K562 (cell line): ENCODE measurements around the gene ASB7. TPM values are rescaled to one million over a fixed set of nuclear protein-coding genes. Genes with fewer than 3 reads are reported as not detected.

ENCODE experiments used
- ATAC-seq: fragments of 200-7000 bp; cut with Tn5 transposase; 3 replicates; pipeline ENCODE4 v1.9.1; 2020; ENCODE audit warnings: moderate library complexity
- BruUV-seq: library from RNA; stranded (reverse); fragments of 400-500 nt; replicated peaks from 2 replicates; lab custom pipeline; 2021; lab: Mats Ljungman, UMichigan
- CTCF ChIA-PET: fragments of 300-600 bp; formaldehyde crosslinking; extraction: SDS; loops from one replicate; lab custom pipeline; 2021; ENCODE audit warnings: low intra/inter-chr PET ratio; lab: Yijun Ruan, JAX
- POLR2A ChIA-PET: fragments of 300-600, 350-650 bp; sonication (Branson Sonifier 250); formaldehyde crosslinking; extraction: SDS; loops from one replicate; lab custom pipeline; 2021; ENCODE audit warnings: antibody characterized with exemption, inconsistent platforms; lab: Yijun Ruan, JAX
- DNase-seq, 4 experiments: peaks; one replicate each; pipeline versions ENCODE4 v3.0.0 to v3.0.0-alpha.2; 2011 to 2018; ENCODE audit warnings: low spot score in 3 of 4, mixed read lengths in 3 of 4; ENCODE audit errors: extremely low read depth in 1 of 4
- FAIRE-seq: peaks from 2 replicates; lab custom pipeline; 2011; peaks lifted over from hg19 to GRCh38; lab: Jason Lieb, UNC
- H2AFZ ChIP-seq: 2 replicates; pipeline ENCODE4 v1.6.0; 2011; ENCODE audit warnings: low read depth, low read length, control low read depth, inconsistent platforms
- H3K27ac ChIP-seq: fragments of 200-600 bp; 3 replicates; pipeline ENCODE4 v1.8.0; 2011; ENCODE audit warnings: low read depth, mild to moderate bottlenecking, control low read depth, inconsistent platforms, low read length, moderate library complexity, mixed read lengths; ENCODE audit errors: extremely low read depth
- H3K27me3 ChIP-seq, 2 experiments: fragments of 300-600 bp in 1 of 2; 2 replicates in 1 of 2; 3 replicates in 1 of 2; pipeline versions ENCODE4 v1.6.0 to v1.8.0; 2011; ENCODE audit warnings: inconsistent platforms in 2 of 2, low read length in 2 of 2, mild to moderate bottlenecking in 1 of 2, mixed read lengths in 1 of 2, moderate library complexity in 1 of 2; ENCODE audit not compliant: control insufficient read depth in 2 of 2, insufficient read depth in 2 of 2
- H3K36me3 ChIP-seq: fragments of 300-600 bp; 3 replicates; pipeline ENCODE4 v1.8.0; 2011; ENCODE audit warnings: mild to moderate bottlenecking, low read length, inconsistent platforms; ENCODE audit not compliant: control insufficient read depth, insufficient read depth
- H3K4me1 ChIP-seq, 2 experiments: fragments of 200-600 bp in 1 of 2; replicated peaks in 1 of 2; 2 replicates in 1 of 2; 3 replicates in 1 of 2; pipeline versions ENCODE4 v1.5.1 to v1.8.0; 2011; ENCODE audit warnings: inconsistent platforms in 2 of 2, low read length in 2 of 2, mild to moderate bottlenecking in 1 of 2, mixed read lengths in 1 of 2, moderate library complexity in 1 of 2; ENCODE audit not compliant: control insufficient read depth in 2 of 2, insufficient read depth in 2 of 2
- H3K4me2 ChIP-seq: 2 replicates; pipeline ENCODE4 v1.6.1; 2011; ENCODE audit warnings: low read length, control low read depth, inconsistent platforms, mixed read lengths; ENCODE audit not compliant: insufficient read depth
- H3K4me3 ChIP-seq: fragments of 200-600 bp; sonication (generic), shearing (Covaris generic); 2 replicates; pipeline ENCODE4 v1.5.1; 2016; ENCODE audit warnings: control low read depth, inconsistent platforms
- H3K79me2 ChIP-seq: fragments of 200-600 bp; 3 replicates; pipeline ENCODE4 v1.8.0; 2011; ENCODE audit warnings: low read length, inconsistent platforms; ENCODE audit not compliant: control insufficient read depth, insufficient read depth
- H3K9ac ChIP-seq, 2 experiments: 2 replicates each; pipeline versions ENCODE4 v1.6.0 to v1.6.1; 2011; ENCODE audit warnings: low read depth in 2 of 2, low read length in 2 of 2, control low read depth in 1 of 2, inconsistent platforms in 1 of 2, mild to moderate bottlenecking in 1 of 2, mixed read lengths in 1 of 2; ENCODE audit not compliant: insufficient read depth in 1 of 2
- H3K9me1 ChIP-seq: one replicate; pipeline ENCODE4 v1.6.0; 2011; ENCODE audit warnings: inconsistent platforms, mild to moderate bottlenecking, low read length, moderate library complexity; ENCODE audit not compliant: control insufficient read depth, insufficient read depth
- H3K9me3 ChIP-seq: replicated peaks from 2 replicates; pipeline ENCODE4 v1.5.1; 2011; ENCODE audit warnings: low read depth, low read length, inconsistent platforms; ENCODE audit not compliant: control insufficient read depth, insufficient read depth
- H4K20me1 ChIP-seq: replicated peaks from 2 replicates; pipeline ENCODE4 v1.6.1; 2011; ENCODE audit warnings: low read length, inconsistent platforms, mixed read lengths; ENCODE audit not compliant: control insufficient read depth, insufficient read depth
- ADNP ChIP-seq: fragments of 200-800 bp; sonication (Bioruptor generic); IDR thresholded peaks from 2 replicates; pipeline ENCODE4 v1.6.1; 2016; ENCODE audit warnings: missing genetic modification characterization, missing compliant biosample characterization
- ARID2 ChIP-seq: fragments of 450-650 bp; IDR thresholded peaks from 2 replicates; pipeline ENCODE4 v1.6.1; 2017; ENCODE audit warnings: antibody characterized with exemption, mild to moderate bottlenecking
- CBFA2T2 ChIP-seq: fragments of 450-650 bp; conservative IDR thresholded peaks from 2 replicates; pipeline ENCODE4 v1.6.1; 2017; ENCODE audit warnings: mild to moderate bottlenecking
- IRF2 ChIP-seq: sonication (generic); formaldehyde crosslinking; IDR thresholded peaks from 2 replicates; pipeline ENCODE4 v1.8.1; 2022; ENCODE audit warnings: mild to moderate bottlenecking, missing genetic modification reagents
- LEF1 ChIP-seq: fragments of 450-650 bp; IDR thresholded peaks from 2 replicates; pipeline ENCODE4 v1.6.1; 2016; ENCODE audit warnings: mild to moderate bottlenecking
- POLR2A ChIP-seq: fragments of 450-650 bp; conservative IDR thresholded peaks from 2 replicates; pipeline ENCODE4 v1.6.1; 2016
- RBM22 ChIP-seq: fragments of 200-400 bp; formaldehyde crosslinking; IDR thresholded peaks from 2 replicates; pipeline ENCODE4 v1.6.1; 2018; ENCODE audit warnings: low read length, low read depth; ENCODE audit not compliant: poor library complexity, severe bottlenecking
- RFX1 ChIP-seq: fragments of 450-650 bp; IDR thresholded peaks from 2 replicates; pipeline ENCODE4 v1.6.1; 2016; ENCODE audit warnings: mild to moderate bottlenecking, moderate library complexity
- ZEB2 ChIP-seq: fragments of 450-650 bp; IDR thresholded peaks from 2 replicates; pipeline ENCODE4 v1.6.1; 2016
- ZNF76 ChIP-seq: fragments of 250-450 bp; sonication (Bioruptor Pico); IDR thresholded peaks from 2 replicates; pipeline ENCODE4 v1.4.0; 2020; ENCODE audit warnings: mild to moderate bottlenecking, moderate library complexity, borderline replicate concordance
- WGBS: fragments of 100-300 bp; shearing (Covaris generic); methylation state at CpG from one replicate; pipeline ENCODE4 v1.1.6; 2016; ENCODE audit warnings: low coverage, mixed read lengths; ENCODE audit not compliant: insufficient coverage; ENCODE audit errors: missing lambda C conversion rate; 5-methylcytosine and 5-hydroxymethylcytosine counted together
- in situ Hi-C: fragments of 300-500 bp; cut with MboI; formaldehyde crosslinking; loops from 4 replicates; pipeline ENCODE4 v1.15.0; 2018; ENCODE audit warnings: inconsistent platforms, mixed read lengths
- intact Hi-C: fragments of 100-400 bp; cut with micrococcal nuclease; formaldehyde crosslinking; loops from 2 replicates; pipeline ENCODE4 v1.14.2; 2022
- polyA plus RNA-seq, 8 experiments: library from polyadenylated mRNA; depleted of rRNA in 4 of 8; stranded (reverse) in 5 of 8; unstranded in 3 of 8; fragments of >200 nt; fragmentation: Nextera tagmentation in 2 of 8; fragmentation: Illumina TruSeq in 1 of 8; extraction: Ambion mirVana in 2 of 8; extraction: Trizol in 1 of 8; gene quantifications; 2 replicates each; pipeline versions ENCODE4 v1.2.1 to v1.2.3, GENCODE V29; 2011 to 2014; ENCODE audit warnings: inconsistent platforms in 1 of 8, missing spikeins in 1 of 8
- total RNA-seq, 7 experiments: library from RNA; depleted of rRNA in 6 of 7; stranded (reverse); fragments of >200 nt in 6 of 7; fragmentation: Illumina TruSeq in 2 of 7; extraction: Trizol in 2 of 7; gene quantifications; 2 replicates each; pipeline versions ENCODE4 v1.2.1 to v1.2.3, GENCODE V29; 2011 to 2021; ENCODE audit warnings: low replicate concordance in 1 of 7

Gene ASB7
- total and polyA plus RNA-seq, 9 of the 15 experiments (the other 6 are each of a cell fraction or from before 2014, with no cell fraction given) = 1.8 to 10.1 (median 6.8) TPM

- DNase-seq = no peak
- no TSS peak for BruUV-seq
- FAIRE-seq = no peak
- Histone ChIP-seq H3K4me2 (no peak overlapping the region), H3K9me3 (no peaks in the 10 kb centered on the region), H3K79me2 (no peaks in the 10 kb centered on the region), H2AFZ (no peak overlapping the region), H3K4me3 (no peak overlapping the region), H3K9me1 (no peaks in the 10 kb centered on the region), H4K20me1 (no peaks in the 10 kb centered on the region), H3K27ac (no peak overlapping the region), H3K4me1 (no peaks in the 10 kb centered on the region), H3K9ac (no peak overlapping the region), H3K27me3 (peaks cover 29 to 41% of the 10 kb centered on the region in 2 experiments; a peak in 4 of 5 replicates), H3K36me3 (no peaks in the 10 kb centered on the region)
- CTCF ChIA-PET = no interaction called here
- no peak for ATAC-seq
- intact Hi-C loops (no loop called here), in situ Hi-C loops (no loop called here)
- WGBS = 0% methylated on average over 8 of the region's 8 CpGs
- TF ChIP-seq ZNF76 (CRISPR knock-in tag) (no peak), ARID2 (no peak), POLR2A (no peak), RFX1 (no peak), LEF1 (no peak), CBFA2T2 (no peak), ZEB2 (no peak), IRF2 (CRISPR knock-in tag) (no peak), ADNP (tag) (no peak), RBM22 (no peak)
- POLR2A ChIA-PET = interaction anchor here (0.7 kb wide), 1 partner anchor 26 kb away, joined by 3 read pairs; no protein-coding TSS in a partner anchor
Observed at GRCh38 chr15:100670505-100671021, 68.2 kb downstream of the ASB7 start.
